ENCODE data around the gene EHBP1.

- peak; percentile 28; the same call in 1 of the 2 replicates for TF ChIP-seq CTCF (tag by site-specific recombination; IDR thresholded peaks at IDR 0.05)
- TF ChIP-seq ZNF830 (tag by site-specific recombination; IDR thresholded peaks at IDR 0.05; ENCODE audit: low read depth) = no peak
- TF ChIP-seq, protein P1, sequence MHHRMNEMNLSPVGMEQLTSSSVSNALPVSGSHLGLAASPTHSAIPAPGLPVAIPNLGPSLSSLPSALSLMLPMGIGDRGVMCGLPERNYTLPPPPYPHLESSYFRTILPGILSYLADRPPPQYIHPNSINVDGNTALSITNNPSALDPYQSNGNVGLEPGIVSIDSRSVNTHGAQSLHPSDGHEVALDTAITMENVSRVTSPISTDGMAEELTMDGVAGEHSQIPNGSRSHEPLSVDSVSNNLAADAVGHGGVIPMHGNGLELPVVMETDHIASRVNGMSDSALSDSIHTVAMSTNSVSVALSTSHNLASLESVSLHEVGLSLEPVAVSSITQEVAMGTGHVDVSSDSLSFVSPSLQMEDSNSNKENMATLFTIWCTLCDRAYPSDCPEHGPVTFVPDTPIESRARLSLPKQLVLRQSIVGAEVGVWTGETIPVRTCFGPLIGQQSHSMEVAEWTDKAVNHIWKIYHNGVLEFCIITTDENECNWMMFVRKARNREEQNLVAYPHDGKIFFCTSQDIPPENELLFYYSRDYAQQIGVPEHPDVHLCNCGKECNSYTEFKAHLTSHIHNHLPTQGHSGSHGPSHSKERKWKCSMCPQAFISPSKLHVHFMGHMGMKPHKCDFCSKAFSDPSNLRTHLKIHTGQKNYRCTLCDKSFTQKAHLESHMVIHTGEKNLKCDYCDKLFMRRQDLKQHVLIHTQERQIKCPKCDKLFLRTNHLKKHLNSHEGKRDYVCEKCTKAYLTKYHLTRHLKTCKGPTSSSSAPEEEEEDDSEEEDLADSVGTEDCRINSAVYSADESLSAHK (tag by site-specific recombination; IDR thresholded peaks at IDR 0.05) = no peak
- TF ChIP-seq YY1 (tag by site-specific recombination; IDR thresholded peaks at IDR 0.05) = no peak
- no peak for TF ChIP-seq SP2 (tag by site-specific recombination; IDR thresholded peaks at IDR 0.05)
- no peak for TF ChIP-seq ZBTB10 (tag by site-specific recombination; IDR thresholded peaks at IDR 0.05)
- no peak for TF ChIP-seq HOXC10 (CRISPR knock-in tag; IDR thresholded peaks at IDR 0.05)
- no peak for TF ChIP-seq ZNF707 (tag by site-specific recombination; IDR thresholded peaks at IDR 0.05)
- TF ChIP-seq MYNN (tag by site-specific recombination; IDR thresholded peaks at IDR 0.05; ENCODE audit: borderline replicate concordance) = no peak
- TF ChIP-seq ZNF324 (tag by site-specific recombination; IDR thresholded peaks at IDR 0.05) = no peak
- TF ChIP-seq, protein P2, sequence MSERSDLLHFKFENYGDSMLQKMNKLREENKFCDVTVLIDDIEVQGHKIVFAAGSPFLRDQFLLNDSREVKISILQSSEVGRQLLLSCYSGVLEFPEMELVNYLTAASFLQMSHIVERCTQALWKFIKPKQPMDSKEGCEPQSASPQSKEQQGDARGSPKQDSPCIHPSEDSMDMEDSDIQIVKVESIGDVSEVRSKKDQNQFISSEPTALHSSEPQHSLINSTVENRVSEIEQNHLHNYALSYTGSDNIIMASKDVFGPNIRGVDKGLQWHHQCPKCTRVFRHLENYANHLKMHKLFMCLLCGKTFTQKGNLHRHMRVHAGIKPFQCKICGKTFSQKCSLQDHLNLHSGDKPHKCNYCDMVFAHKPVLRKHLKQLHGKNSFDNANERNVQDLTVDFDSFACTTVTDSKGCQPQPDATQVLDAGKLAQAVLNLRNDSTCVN (tag by site-specific recombination; optimal IDR thresholded peaks at IDR 0.05) = no peak
- TF ChIP-seq, protein P3, sequence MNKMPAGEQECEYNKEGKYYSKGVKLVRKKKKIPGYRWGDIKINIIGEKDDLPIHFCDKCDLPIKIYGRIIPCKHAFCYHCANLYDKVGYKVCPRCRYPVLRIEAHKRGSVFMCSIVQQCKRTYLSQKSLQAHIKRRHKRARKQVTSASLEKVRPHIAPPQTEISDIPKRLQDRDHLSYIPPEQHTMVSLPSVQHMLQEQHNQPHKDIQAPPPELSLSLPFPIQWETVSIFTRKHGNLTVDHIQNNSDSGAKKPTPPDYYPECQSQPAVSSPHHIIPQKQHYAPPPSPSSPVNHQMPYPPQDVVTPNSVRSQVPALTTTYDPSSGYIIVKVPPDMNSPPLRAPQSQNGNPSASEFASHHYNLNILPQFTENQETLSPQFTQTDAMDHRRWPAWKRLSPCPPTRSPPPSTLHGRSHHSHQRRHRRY (tag by site-specific recombination; IDR thresholded peaks at IDR 0.05) = no peak
- TF ChIP-seq, protein P4, sequence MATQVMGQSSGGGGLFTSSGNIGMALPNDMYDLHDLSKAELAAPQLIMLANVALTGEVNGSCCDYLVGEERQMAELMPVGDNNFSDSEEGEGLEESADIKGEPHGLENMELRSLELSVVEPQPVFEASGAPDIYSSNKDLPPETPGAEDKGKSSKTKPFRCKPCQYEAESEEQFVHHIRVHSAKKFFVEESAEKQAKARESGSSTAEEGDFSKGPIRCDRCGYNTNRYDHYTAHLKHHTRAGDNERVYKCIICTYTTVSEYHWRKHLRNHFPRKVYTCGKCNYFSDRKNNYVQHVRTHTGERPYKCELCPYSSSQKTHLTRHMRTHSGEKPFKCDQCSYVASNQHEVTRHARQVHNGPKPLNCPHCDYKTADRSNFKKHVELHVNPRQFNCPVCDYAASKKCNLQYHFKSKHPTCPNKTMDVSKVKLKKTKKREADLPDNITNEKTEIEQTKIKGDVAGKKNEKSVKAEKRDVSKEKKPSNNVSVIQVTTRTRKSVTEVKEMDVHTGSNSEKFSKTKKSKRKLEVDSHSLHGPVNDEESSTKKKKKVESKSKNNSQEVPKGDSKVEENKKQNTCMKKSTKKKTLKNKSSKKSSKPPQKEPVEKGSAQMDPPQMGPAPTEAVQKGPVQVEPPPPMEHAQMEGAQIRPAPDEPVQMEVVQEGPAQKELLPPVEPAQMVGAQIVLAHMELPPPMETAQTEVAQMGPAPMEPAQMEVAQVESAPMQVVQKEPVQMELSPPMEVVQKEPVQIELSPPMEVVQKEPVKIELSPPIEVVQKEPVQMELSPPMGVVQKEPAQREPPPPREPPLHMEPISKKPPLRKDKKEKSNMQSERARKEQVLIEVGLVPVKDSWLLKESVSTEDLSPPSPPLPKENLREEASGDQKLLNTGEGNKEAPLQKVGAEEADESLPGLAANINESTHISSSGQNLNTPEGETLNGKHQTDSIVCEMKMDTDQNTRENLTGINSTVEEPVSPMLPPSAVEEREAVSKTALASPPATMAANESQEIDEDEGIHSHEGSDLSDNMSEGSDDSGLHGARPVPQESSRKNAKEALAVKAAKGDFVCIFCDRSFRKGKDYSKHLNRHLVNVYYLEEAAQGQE (tag by site-specific recombination; IDR thresholded peaks at IDR 0.05) = no peak
- TF ChIP-seq ZNF292 (tag by site-specific recombination; IDR thresholded peaks at IDR 0.05; ENCODE audit: borderline replicate concordance, low read depth) = no peak
These were observed 344.4 kb downstream of the EHBP1 start for GRCh38 chr2:63049970-63050333.
